GM13976 (cell line): ENCODE measurements around the gene MUC4.

Experiments
- DNase-seq: peaks from one replicate; pipeline ENCODE4 v3.0.0; 2012; ENCODE audit warnings: low spot score
- in situ Hi-C: fragments of 300-500 bp; cut with MboI; formaldehyde crosslinking; loops from one replicate; pipeline ENCODE4 v1.12.0; 2022; ENCODE audit warnings: low sequenced_read_pairs, mixed read lengths, inconsistent platforms; ENCODE audit not compliant: unreplicated experiment
- TF ChIP-seq, protein P1 (sequence below): IDR thresholded peaks from 2 replicates; pipeline ENCODE4 v1.5.1; 2012; ENCODE audit warnings: borderline replicate concordance, mild to moderate bottlenecking; ENCODE audit not compliant: insufficient read depth; ENCODE audit errors: extremely low read depth, missing control alignments, control extremely low read depth

Gene MUC4

DNA sequence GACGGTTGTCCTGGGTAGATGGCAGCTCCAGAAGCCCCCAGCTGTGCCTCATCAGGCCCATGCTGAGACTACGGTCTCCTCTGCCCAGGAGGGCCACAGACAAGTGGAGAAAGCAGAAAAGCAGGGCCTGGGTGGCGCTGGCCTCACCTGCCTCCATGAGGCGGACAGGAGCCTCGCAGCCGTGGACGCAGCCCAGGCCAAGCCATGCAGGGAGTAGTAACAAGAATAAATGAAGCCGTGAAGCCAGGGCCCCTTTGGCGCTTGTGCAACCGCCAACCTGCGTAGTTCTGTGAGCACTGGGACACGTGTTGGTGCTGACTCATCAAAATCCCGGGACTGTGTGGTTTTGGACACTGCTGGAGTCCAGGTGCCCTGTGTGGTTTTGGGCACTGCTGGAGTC lies 12.3 kb upstream of the MUC4 start:
- DNase-seq, result no peak
- TF ChIP-seq, protein P1, sequence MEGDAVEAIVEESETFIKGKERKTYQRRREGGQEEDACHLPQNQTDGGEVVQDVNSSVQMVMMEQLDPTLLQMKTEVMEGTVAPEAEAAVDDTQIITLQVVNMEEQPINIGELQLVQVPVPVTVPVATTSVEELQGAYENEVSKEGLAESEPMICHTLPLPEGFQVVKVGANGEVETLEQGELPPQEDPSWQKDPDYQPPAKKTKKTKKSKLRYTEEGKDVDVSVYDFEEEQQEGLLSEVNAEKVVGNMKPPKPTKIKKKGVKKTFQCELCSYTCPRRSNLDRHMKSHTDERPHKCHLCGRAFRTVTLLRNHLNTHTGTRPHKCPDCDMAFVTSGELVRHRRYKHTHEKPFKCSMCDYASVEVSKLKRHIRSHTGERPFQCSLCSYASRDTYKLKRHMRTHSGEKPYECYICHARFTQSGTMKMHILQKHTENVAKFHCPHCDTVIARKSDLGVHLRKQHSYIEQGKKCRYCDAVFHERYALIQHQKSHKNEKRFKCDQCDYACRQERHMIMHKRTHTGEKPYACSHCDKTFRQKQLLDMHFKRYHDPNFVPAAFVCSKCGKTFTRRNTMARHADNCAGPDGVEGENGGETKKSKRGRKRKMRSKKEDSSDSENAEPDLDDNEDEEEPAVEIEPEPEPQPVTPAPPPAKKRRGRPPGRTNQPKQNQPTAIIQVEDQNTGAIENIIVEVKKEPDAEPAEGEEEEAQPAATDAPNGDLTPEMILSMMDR, result no peak
- in situ Hi-C loops, result no loop called here

DNA sequence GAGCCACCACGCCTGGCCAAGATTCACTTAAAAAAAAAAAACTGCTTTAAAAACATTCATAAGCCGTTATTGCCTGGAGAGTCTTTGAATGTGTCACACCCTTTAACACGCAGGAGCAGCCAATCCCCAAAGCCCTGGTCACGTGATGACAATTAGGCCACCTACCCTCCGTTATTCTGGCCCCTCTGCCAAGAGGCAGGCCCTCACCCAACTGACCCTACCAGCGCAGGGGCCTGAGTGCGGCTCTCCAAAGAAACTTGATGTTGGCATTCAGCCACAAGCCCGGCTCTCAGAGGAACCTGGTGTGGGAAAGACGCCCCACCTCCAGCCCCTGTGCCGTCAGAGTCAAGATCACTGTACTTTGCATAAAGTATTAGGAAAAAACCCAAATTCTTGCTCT lies 11.6 kb upstream of the MUC4 start:
- in situ Hi-C loops, result no loop called here
- no peak for DNase-seq
- TF ChIP-seq, protein P1, result no peak

DNA sequence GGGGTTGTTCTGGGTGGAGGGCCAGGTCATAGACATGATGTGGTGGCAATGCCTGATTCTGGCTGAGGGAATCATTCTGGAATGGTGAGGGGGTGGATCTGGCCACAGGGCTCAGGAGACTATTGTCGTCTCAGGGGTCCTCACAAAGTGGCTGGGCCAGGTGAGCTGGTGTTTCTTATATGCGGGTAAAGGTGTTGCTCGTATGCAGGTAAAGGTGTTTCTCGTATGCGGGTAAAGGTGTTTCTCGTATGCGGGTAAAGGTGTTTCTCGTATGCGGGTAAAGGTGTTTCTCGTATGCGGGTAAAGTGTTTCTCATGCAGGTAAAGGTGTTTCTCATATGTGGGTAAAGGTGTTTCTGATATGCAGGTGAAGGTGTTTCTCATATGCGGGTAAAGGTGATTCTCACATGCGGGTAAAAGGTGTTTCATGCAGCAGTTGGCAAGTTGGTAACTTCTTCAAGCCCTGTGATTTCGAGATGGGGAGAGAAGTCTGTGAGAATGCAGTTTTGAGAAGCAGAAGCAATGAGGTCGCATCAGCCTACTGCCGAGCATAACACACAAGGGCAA lies 10.5 kb upstream of the MUC4 start:
- no peak for DNase-seq
- in situ Hi-C loops, result no loop called here
- TF ChIP-seq, protein P1, result no peak

DNA sequence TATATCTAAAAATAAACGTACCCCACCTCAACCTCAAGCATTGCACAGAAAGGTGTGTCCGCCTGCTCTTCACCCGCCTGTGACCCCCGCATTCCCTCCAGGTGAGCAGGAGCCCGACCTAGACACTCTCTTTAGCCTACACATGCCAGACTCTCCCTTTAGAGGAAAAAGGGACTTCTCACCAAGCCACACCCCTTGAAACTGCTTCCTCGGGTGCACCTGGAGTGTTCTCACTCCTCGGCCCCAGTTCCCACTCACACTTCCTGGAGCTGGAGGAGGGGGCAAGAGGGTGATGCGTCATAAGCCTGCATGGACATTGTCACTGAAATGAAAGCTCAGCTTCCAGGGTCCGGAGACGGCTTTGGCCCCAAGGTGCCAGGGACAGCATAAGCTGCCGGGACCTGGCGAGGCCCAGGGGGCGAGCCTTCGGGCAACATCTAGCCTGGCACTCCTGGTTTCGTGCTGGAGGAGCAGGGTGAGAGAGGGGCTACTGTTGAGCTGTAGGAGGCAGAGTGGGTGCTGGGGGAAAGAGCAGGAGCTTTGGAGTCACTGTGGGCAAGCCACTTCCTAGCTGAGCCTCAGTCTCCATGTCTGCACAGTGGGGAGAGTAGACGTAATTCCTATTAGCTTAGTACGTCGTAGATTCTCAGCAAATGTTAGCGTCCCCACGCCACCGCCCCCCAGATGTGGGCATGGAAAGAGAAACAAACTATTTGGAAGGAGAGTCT lies 9.8 kb upstream of the MUC4 start:
- TF ChIP-seq, protein P1, result no peak
- in situ Hi-C loops, result no loop called here
- DNase-seq, result no peak

DNA sequence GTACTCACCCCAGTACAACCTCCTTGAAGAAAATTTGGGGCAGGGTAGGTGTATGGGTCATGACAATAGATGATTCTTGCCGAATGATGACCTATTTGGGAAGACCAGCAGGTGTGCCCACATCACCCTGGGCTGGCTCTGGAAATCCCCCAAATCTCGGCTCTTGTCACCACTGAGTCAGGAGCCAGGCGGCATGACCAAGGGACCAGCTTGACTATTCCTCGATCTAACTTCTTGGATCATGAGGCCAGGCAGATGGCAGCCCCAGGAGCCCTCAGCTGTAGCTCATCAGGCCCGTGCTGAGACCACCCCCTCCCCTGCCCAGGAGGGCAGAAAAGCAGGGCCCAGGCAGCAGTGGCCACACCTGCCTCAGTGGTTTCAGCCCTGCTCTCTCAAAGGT lies 9.2 kb upstream of the MUC4 start:
- TF ChIP-seq, protein P1, result no peak
- in situ Hi-C loops, result no loop called here
- DNase-seq, result no peak

DNA sequence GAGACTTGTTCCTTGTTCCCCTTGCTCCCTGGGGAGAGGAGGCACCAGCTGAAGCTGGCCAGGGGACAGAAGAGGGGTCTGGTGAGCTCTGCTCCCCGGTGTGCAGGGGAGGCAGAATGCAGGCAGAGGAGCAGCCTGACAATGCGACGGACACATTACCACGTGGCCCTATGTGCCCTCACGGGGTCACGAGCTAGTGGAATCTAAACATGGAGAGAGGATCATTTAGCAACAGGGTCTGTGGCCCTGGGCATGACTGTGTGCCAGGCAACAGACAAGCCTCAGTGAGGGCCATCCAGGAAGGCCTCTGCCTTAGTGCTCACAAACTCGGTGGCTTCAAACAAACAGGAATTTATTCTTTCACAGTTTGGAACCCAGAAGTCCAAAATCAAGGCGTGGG lies 8.5 kb upstream of the MUC4 start:
- in situ Hi-C loops, result no loop called here

More for the DNA sequence above, 8.5 kb upstream of the MUC4 start:
- TF ChIP-seq, protein P1, result no peak
- no peak for DNase-seq
